OCI-LY7 (cell line): ENCODE results near the gene OR6C6.

Source experiments
- CTCF ChIP-seq: fragments of 200-600 bp; sonication (generic); conservative IDR thresholded peaks from 2 replicates; pipeline ENCODE4 v1.5.1; 2014; ENCODE audit warnings: mild to moderate bottlenecking, antibody characterized with exemption, low read length, moderate library complexity, mixed read lengths
- EZH2phosphoT487 ChIP-seq: fragments of 200-600 bp; sonication (generic); IDR thresholded peaks from 2 replicates; pipeline ENCODE4 v1.6.1; 2018; ENCODE audit warnings: low read depth, borderline replicate concordance, mild to moderate bottlenecking, mixed run types, antibody characterized with exemption, low read length, moderate library complexity, mixed read lengths

GRCh38 chr12:55336002-55336401 lies 39.6 kb upstream of the OR6C6 start:
- no peak for TF ChIP-seq CTCF
- TF ChIP-seq EZH2phosphoT487, result no peak
